ENCODE measurements around the gene IPO7. TPM values are rescaled to one million over a fixed set of nuclear protein-coding genes. Genes with fewer than 3 reads are reported as not detected.

IPO7 gene
- total RNA-seq, 2 donors from 2014 or later: 80.8 to 103 TPM

DNA sequence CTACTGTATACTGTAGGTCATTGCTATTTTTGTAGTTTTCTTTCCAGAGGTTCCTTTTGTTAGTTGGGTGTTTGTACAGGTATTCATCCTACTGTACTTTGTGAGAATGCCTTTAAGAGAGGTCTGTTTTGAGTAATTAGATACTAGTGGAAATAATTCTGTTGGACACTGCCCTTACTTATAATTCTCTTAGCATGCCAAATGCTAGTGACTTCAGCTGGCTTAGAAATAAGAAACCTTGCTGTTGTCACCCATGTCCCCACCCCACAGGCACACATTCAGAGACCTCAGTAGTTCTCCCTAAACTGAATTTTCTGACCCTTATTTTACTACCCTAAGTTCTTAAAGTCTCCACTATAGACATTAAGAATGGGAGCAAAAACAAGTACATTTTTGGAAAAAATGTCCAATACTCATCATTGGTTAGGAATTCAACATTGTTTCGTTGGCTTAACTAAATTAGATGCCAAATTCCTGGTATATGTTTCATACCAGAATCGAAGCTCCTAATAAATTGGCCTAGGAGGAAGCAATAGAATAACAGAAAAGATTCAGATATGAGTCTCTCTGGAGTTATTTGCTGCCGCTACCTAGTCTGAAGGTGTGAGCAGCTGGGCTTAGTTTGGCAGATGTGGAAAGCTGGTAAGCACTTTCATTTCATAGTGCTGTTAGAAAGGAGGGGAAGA, 104.8 kb downstream of the IPO7 start:
- intact Hi-C loops (cut with DNase I): no loop called here
- TF ChIP-seq, protein P1, sequence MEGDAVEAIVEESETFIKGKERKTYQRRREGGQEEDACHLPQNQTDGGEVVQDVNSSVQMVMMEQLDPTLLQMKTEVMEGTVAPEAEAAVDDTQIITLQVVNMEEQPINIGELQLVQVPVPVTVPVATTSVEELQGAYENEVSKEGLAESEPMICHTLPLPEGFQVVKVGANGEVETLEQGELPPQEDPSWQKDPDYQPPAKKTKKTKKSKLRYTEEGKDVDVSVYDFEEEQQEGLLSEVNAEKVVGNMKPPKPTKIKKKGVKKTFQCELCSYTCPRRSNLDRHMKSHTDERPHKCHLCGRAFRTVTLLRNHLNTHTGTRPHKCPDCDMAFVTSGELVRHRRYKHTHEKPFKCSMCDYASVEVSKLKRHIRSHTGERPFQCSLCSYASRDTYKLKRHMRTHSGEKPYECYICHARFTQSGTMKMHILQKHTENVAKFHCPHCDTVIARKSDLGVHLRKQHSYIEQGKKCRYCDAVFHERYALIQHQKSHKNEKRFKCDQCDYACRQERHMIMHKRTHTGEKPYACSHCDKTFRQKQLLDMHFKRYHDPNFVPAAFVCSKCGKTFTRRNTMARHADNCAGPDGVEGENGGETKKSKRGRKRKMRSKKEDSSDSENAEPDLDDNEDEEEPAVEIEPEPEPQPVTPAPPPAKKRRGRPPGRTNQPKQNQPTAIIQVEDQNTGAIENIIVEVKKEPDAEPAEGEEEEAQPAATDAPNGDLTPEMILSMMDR (IDR thresholded peaks at IDR 0.05): no peak
- peaks cover 5% of the 10 kb centered on the region for H3K36me3 ChIP-seq

DNA sequence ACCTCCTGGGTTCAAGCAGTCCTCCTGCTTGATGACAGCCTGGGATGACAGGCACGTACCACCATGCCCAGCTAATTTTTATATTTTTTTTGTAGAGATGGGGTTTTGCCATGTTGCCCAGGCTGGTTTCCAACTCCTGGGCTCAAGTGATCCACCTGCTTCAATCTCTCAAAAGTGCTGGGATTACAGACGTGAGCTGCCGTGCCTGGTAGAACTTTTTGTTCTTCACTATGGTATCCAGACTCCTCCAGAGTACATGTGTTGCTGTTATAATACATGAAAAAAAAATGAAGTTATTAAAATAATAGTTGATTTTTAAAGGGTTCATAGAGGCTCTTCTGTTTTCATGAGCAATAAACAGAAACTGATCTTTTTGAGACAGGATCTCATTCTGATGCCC, 105.9 kb downstream of the IPO7 start:
- H3K9me3 ChIP-seq: no peaks in the 10 kb centered on the region
- DNase-seq: no peak
- TF ChIP-seq, protein P1 (IDR thresholded peaks at IDR 0.05): no peak
- no peaks in the 10 kb centered on the region for H3K4me1 ChIP-seq
- intact Hi-C loops (cut with DNase I): loop anchor here (10.0 kb wide), 1 partner anchor 56 kb away; no protein-coding TSS in a partner anchor
- peaks cover 5% of the 10 kb centered on the region for H3K36me3 ChIP-seq
- H3K27me3 ChIP-seq: no peaks in the 10 kb centered on the region
- no peak overlapping the region for H3K4me3 ChIP-seq
- H3K9ac ChIP-seq (ENCODE audit: low read depth in 2 of 2, low read length in 2 of 2): no peak overlapping the region
- no peak overlapping the region for H3K27ac ChIP-seq

More for the DNA sequence above, 104.8 kb downstream of the IPO7 start:
- Histone ChIP-seq H3K9me3 (no peaks in the 10 kb centered on the region), H3K9ac (ENCODE audit: low read depth in 2 of 2, low read length in 2 of 2) (no peak overlapping the region), H3K27ac (no peak overlapping the region), H3K27me3 (no peaks in the 10 kb centered on the region), H3K4me3 (no peak overlapping the region), H3K4me1 (no peaks in the 10 kb centered on the region)
- no peak for DNase-seq

DNA sequence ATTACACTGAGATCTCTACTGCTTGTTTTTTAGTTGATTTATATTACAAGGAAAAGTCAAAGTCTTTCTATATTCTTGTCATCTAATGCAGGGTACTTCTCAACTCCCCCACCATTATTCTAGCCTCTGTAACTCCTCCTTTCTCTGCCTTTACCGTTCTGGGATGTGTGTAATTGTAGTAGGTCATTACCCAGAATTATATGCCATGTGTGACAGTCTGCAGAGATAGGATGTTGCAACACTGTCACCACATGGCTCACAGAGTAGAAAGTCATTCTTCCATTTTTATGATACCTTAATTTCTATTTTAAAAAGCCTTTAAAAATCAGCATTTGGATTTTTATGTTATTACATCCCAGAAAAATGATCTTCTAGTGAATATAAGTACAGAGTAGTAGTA, 109.0 kb downstream of the IPO7 start:
- H3K9me3 ChIP-seq: no peaks in the 10 kb centered on the region
- no peak overlapping the region for H3K27ac ChIP-seq
- TF ChIP-seq, protein P1 (IDR thresholded peaks at IDR 0.05): no peak
- no peak for DNase-seq
- no peak overlapping the region for H3K9ac ChIP-seq (ENCODE audit: low read depth in 2 of 2, low read length in 2 of 2)
- peaks cover 7% of the 10 kb centered on the region for H3K36me3 ChIP-seq
- no peak overlapping the region for H3K4me3 ChIP-seq
- H3K27me3 ChIP-seq: no peaks in the 10 kb centered on the region
- intact Hi-C loops (cut with DNase I): loop anchor here (10.0 kb wide), 1 partner anchor 59 kb away; no protein-coding TSS in a partner anchor
- H3K4me1 ChIP-seq: no peaks in the 10 kb centered on the region

DNA sequence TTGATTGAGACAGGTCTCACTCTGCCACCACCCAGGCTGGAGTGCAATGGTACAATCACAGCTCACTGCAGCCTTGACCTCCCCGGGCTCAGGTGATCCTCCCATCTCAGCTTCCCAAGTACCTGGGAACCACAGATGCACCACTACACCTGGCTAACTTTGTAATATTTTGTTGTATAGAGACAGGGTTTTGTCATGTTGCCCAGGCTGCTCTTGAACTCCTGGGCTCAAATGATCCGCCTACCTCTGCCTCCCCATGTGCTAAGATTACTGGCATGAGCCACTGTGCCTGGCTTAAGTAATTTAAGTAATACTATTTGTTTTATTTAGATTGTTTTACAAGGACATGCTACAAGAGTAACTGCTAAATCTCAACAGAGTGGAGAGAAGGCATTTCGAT, 109.9 kb downstream of the IPO7 start:
- intact Hi-C loops (cut with DNase I): loop anchor here (10.0 kb wide), 1 partner anchor 60 kb away; no protein-coding TSS in a partner anchor
- Histone ChIP-seq H3K9me3 (no peaks in the 10 kb centered on the region), H3K36me3 (peaks cover 7% of the 10 kb centered on the region), H3K9ac (ENCODE audit: low read depth in 2 of 2, low read length in 2 of 2) (no peak overlapping the region), H3K27me3 (no peaks in the 10 kb centered on the region), H3K4me3 (no peak overlapping the region), H3K27ac (no peak overlapping the region), H3K4me1 (no peaks in the 10 kb centered on the region)
- TF ChIP-seq, protein P1 (IDR thresholded peaks at IDR 0.05): no peak
- DNase-seq: no peak

DNA sequence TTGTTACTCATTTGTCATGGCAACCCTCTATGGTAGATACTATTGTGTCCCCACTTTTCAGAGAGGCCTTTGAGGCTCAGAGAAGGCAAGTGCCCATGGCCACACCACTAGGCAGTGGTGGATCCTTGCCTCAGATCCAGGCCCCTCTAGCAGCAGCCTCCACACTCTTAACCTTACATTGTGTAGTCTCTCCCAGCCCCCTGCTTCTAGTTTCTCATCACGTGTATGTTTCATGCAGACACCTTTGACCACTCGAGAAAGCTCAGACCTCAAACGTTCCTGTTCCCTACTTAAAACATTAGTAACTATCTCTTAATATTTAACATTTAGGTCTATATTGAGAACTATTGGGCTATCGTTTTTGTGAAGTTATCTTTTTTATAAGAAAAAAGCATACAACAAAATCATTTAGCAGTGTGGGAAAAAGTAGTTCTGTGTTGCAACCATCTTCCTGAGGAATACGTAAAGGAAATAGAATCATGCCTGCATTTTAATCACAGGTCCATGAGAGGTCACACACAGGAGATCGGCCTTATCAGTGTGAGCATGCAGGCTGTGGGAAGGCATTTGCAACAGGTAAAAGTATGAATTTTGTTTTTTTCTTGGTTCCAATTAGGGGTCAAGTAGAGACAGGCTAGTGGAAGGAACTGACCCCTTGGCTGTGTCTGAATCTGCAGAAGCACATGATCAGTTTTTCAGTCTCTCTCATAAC, 111.5 kb downstream of the IPO7 start:
- Histone ChIP-seq H3K27ac (no peak overlapping the region), H3K4me1 (no peaks in the 10 kb centered on the region), H3K9me3 (no peaks in the 10 kb centered on the region), H3K9ac (ENCODE audit: low read depth in 2 of 2, low read length in 2 of 2) (no peak overlapping the region), H3K27me3 (no peaks in the 10 kb centered on the region), H3K4me3 (no peak overlapping the region), H3K36me3 (peaks cover 7% of the 10 kb centered on the region)
- intact Hi-C loops (cut with DNase I): loop anchor here (10.0 kb wide), 1 partner anchor 61 kb away; no protein-coding TSS in a partner anchor
- TF ChIP-seq, protein P1 (IDR thresholded peaks at IDR 0.05): no peak
- no peak for DNase-seq

Other genes starting within 250 kb of the IPO7 start
- gene DENND5A, start 119.3 kb upstream of the IPO7 start, total RNA-seq: 10 to 100 TPM in 1 of 2 donors, 1 to 10 TPM in 1; 7.0 to 24.8 TPM
- 10 to 100 TPM; 41.7 to 64.5 TPM for gene TMEM41B, start 70.1 kb upstream of the IPO7 start, total RNA-seq
- 10 to 100 TPM; 18.0 to 22.2 TPM for gene ZNF143, start 76.4 kb downstream of the IPO7 start, total RNA-seq
- 10 to 100 TPM; 27.8 to 37.9 TPM for gene WEE1, start 189.0 kb downstream of the IPO7 start, total RNA-seq

All from colonic mucosa (tissue), 4 donors.